ENCODE measurements around the gene MAP2K7.

MAP2K7 gene

GRCh38 chr19:7914598-7915045 lies 10.9 kb downstream of the MAP2K7 start, which contains the start of gene TGFBR3L:
Gene TGFBR3L (plus strand): TSS chr19:7914830.
- Histone ChIP-seq H3K27ac (ENCODE audit: extremely low read depth, low read depth, low read length) (no peak within 1 kb of the TSS), H3K4me1 (ENCODE audit: control insufficient read depth, insufficient read depth, low read length) (no peaks in the 10 kb centered on the region; the same call in 1 of the 2 replicates), H3K4me3 (ENCODE audit: low read depth, low read length) (no peak within 1 kb of the TSS), H3K36me3 (ENCODE audit: control insufficient read depth in 2 of 2, insufficient read depth in 1 of 2, low read length in 2 of 2) (peaks cover 0 to 27% of the 10 kb centered on the region in 2 experiments; a peak in 2 of 3 replicates), H3K9me3 (ENCODE audit: control insufficient read depth, insufficient read depth, low read depth, low read length) (no peaks in the 10 kb centered on the region)
- TF ChIP-seq ZSCAN30 (tag by site-specific recombination; IDR thresholded peaks at IDR 0.05) (no peak), ZNF585B (tag by site-specific recombination; IDR thresholded peaks at IDR 0.05) (no peak), ZNF510 (tag by site-specific recombination; IDR thresholded peaks at IDR 0.05; ENCODE audit: insufficient replicate concordance) (no peak), ZBTB44 (tag by site-specific recombination; IDR thresholded peaks at IDR 0.05) (no peak), GLIS1 (tag by site-specific recombination; IDR thresholded peaks at IDR 0.05) (no peak), ZIC2 (tag by site-specific recombination; IDR thresholded peaks at IDR 0.05) (peak; percentile 14; the same call in 1 of the 2 replicates), HIC1 (tag by site-specific recombination; IDR thresholded peaks at IDR 0.05) (peak; percentile 82), ZNF600 (tag by site-specific recombination; IDR thresholded peaks at IDR 0.05) (peak; percentile 97), ZNF670 (tag by site-specific recombination; IDR thresholded peaks at IDR 0.05; ENCODE audit: low read depth) (no peak), ZBTB48 (tag by site-specific recombination; IDR thresholded peaks at IDR 0.05) (peak; percentile 85), ZNF362 (tag by site-specific recombination; IDR thresholded peaks at IDR 0.05) (no peak)
- CTCF ChIA-PET = interaction anchor here (0.7 kb wide), 2 partner anchors 62 to 163 kb away, joined by 3 read pairs; no protein-coding TSS in a partner anchor
- POLR2A ChIA-PET = interaction anchor here (0.5 to 1.8 kb wide), 3 partner anchors 11 to 24 kb away, joined by 3 to 12 read pairs (median 3); partner anchors contain the start of gene MAP2K7

DNA sequence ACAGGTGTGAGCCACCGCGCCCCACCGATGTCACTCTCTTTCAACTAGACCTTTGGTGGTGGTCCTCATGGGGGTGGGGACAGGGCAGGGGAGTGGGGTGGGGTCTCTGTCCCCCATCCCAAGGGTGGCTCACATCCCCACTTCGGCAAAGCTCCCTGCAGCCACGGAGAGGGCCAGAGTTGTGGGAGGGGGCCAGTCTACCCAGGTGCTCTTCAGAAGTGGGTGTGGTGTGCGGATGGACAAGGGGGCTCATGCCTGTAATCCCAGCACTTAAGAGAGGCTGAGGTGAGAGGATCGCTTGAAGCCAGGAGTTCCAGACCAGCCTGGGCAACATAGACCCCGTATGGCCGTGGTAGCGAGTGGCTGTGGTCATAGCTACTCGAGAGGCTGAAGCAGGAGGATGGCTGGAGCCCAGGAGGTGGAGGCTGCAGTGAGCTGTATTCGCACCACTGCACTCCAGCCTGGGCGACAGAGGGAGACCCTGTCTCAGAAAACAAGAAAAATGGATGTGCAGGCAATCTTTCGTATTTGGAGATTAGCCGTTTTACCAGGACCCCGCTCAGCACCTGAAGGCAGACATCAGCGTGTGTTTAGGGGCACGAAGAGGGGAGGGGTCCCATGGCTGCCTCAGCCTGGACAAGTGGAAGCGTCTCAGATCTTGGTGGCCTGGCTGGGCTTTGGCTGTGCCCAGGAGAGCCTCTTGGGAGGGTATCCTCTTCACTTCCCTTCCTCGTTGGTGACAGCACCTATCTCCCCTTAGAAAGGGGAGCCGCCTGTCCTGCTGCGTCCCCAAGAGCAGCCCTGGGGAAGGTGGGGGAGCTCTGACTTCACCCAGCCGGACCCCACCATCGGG lies 11.8 kb downstream of the MAP2K7 start:
- no peak for TF ChIP-seq ZNF175 (tag by site-specific recombination; IDR thresholded peaks at IDR 0.05)
- no peak for TF ChIP-seq ZNF747 (tag by site-specific recombination; IDR thresholded peaks at IDR 0.05)
- 0 out of 2 replicates have a peak, but pooled peaks have one; percentile 24 for TF ChIP-seq ZBTB20 (tag by site-specific recombination; IDR thresholded peaks at IDR 0.05)
- peak; percentile 52; the same call in 1 of the 2 replicates for TF ChIP-seq KLF9 (tag by site-specific recombination; IDR thresholded peaks at IDR 0.05; ENCODE audit: low read depth)
- no peak for TF ChIP-seq ZNF677 (tag by site-specific recombination; IDR thresholded peaks at IDR 0.05)
- no peak for TF ChIP-seq PRDM4 (tag by site-specific recombination; IDR thresholded peaks at IDR 0.05)
- no peak for TF ChIP-seq IKZF3 (tag by site-specific recombination; IDR thresholded peaks at IDR 0.05)
- TF ChIP-seq ZNF548 (tag by site-specific recombination; IDR thresholded peaks at IDR 0.05) = peak; percentile 65; the same call in 1 of the 2 replicates
- TF ChIP-seq ZNF292 (tag by site-specific recombination; IDR thresholded peaks at IDR 0.05; ENCODE audit: borderline replicate concordance, low read depth) = no peak
- no peak for TF ChIP-seq ZNF473 (tag by site-specific recombination; IDR thresholded peaks at IDR 0.05)
- Histone ChIP-seq H3K4me3 (ENCODE audit: low read depth, low read length) (no peak overlapping the region; the same call in 1 of the 2 replicates), H3K36me3 (ENCODE audit: control insufficient read depth in 2 of 2, insufficient read depth in 1 of 2, low read length in 2 of 2) (peaks cover 0 to 20% of the 10 kb centered on the region in 2 experiments; a peak in 2 of 3 replicates), H3K27ac (ENCODE audit: extremely low read depth, low read depth, low read length) (no peak overlapping the region), H3K4me1 (ENCODE audit: control insufficient read depth, insufficient read depth, low read length) (no peaks in the 10 kb centered on the region; the same call in 1 of the 2 replicates), H3K9me3 (ENCODE audit: control insufficient read depth, insufficient read depth, low read depth, low read length) (no peaks in the 10 kb centered on the region)
- ChIA-PET POLR2A (interaction anchor here (0.5 to 1.8 kb wide), 6 partner anchors 9 to 47 kb away, joined by 3 to 12 read pairs (median 6); partner anchors contain the start of genes LRRC8E, MAP2K7 and TIMM44), CTCF (interaction anchor here (0.7 to 1.2 kb wide), 5 partner anchors 12 to 164 kb away, joined by 3 to 5 read pairs (median 3); partner anchors contain the start of gene MAP2K7)

Data from HEK293 (cell line).